H1 (cell line): ENCODE results near the gene SAMM50. TPM values are rescaled to one million over a fixed set of nuclear protein-coding genes. Genes with fewer than 3 reads are reported as not detected.

Experiments used
- BACH1 ChIP-seq: IDR thresholded peaks from 2 replicates; pipeline ENCODE4 v1.6.1; 2012; ENCODE audit warnings: low read length, improper control_type of control experiment
- SIRT6 ChIP-seq: IDR thresholded peaks from one replicate; pipeline ENCODE4 v1.7.1; 2012; ENCODE audit warnings: low read length, inconsistent platforms
- SUZ12 ChIP-seq: fragments of 200-600 bp; sonication (generic); IDR thresholded peaks from 2 replicates; pipeline ENCODE4 v1.6.1; 2012; ENCODE audit warnings: mild to moderate bottlenecking, inconsistent platforms, low read length, moderate library complexity, mixed read lengths
- polyA plus RNA-seq, 7 experiments: library from polyadenylated mRNA; depleted of rRNA in 3 of 7; stranded (reverse) in 5 of 7; unstranded in 2 of 7; fragments of >200 nt in 5 of 7; fragments of 200-250 nt in 2 of 7; gene quantifications; 1 replicate in 5 of 7; 2 replicates in 1 of 7; 4 replicates in 1 of 7; pipeline versions ENCODE4 v1.2.1 to v1.2.3, GENCODE V29; 2011 to 2013; ENCODE audit warnings: missing spikeins in 2 of 7, mixed read lengths in 2 of 7
- total RNA-seq: library from RNA; stranded (reverse); fragmentation: NEBNext Ultra II Directional; extraction: Animal tissue kit (Norgen Biotek cat#: 25700); gene quantifications from 2 replicates; pipeline ENCODE4 v1.2.1, GENCODE V29; 2021
- TF ChIP-seq, protein P1 (sequence below): IDR thresholded peaks from 2 replicates; pipeline ENCODE4 v1.6.1; 2012; ENCODE audit warnings: low read length, inconsistent platforms
- TF ChIP-seq, protein P2 (sequence below): IDR thresholded peaks from 2 replicates; pipeline ENCODE4 v1.6.1; 2011; ENCODE audit warnings: low read depth, mild to moderate bottlenecking, low read length; ENCODE audit not compliant: insufficient read depth

SAMM50 gene
- total and polyA plus RNA-seq, 2 of the 8 experiments (the other 6 are each of a cell fraction or from before 2014, with no cell fraction given) = 45.4 to 70.3 TPM

DNA sequence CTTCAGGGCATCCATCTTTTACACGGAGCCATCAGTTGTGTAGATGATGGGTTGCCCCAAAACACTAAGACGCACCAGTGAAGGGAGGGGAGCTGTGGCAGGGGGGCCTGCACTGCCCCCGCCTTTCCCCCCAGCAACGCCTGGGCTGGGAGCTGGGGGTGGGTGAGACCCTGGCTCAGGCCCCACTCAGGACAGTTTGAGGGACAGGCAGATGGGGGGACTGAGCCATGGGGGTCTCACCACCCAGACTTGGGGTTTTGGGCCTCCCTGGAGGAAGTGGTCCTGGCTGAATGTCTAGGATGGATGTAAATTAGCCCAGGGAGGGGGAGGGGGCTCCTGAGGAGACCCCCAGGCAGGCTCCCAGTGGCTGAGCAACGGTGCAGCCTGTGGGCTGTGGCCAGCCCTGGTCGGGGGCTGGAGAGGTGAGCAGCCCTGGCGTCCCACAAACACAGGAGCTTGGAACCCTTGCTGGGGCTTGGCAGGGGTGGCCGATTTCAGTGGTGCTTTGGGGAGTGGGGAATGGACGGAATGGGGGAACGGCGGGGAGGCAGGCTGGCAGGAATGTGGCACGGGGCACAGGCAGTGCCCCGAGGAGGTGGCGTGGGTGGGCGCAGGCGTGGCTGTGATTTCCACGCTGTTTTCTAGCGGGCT is 74.9 kb downstream of the SAMM50 start (continued):
- TF ChIP-seq SUZ12 = no peak
- TF ChIP-seq, protein P1, sequence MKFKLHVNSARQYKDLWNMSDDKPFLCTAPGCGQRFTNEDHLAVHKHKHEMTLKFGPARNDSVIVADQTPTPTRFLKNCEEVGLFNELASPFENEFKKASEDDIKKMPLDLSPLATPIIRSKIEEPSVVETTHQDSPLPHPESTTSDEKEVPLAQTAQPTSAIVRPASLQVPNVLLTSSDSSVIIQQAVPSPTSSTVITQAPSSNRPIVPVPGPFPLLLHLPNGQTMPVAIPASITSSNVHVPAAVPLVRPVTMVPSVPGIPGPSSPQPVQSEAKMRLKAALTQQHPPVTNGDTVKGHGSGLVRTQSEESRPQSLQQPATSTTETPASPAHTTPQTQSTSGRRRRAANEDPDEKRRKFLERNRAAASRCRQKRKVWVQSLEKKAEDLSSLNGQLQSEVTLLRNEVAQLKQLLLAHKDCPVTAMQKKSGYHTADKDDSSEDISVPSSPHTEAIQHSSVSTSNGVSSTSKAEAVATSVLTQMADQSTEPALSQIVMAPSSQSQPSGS = no peak
- TF ChIP-seq, protein P2, sequence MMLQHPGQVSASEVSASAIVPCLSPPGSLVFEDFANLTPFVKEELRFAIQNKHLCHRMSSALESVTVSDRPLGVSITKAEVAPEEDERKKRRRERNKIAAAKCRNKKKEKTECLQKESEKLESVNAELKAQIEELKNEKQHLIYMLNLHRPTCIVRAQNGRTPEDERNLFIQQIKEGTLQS = no peak
- no peak for TF ChIP-seq BACH1
- TF ChIP-seq SIRT6 = no peak
